ENCODE measurements around the gene TBC1D10B.
"Not testable (repeated sequence)": the region's sequence is repeated elsewhere in the genome, so short reads cannot be mapped to it uniquely, and the experiment has no call there.

TBC1D10B gene

DNA sequence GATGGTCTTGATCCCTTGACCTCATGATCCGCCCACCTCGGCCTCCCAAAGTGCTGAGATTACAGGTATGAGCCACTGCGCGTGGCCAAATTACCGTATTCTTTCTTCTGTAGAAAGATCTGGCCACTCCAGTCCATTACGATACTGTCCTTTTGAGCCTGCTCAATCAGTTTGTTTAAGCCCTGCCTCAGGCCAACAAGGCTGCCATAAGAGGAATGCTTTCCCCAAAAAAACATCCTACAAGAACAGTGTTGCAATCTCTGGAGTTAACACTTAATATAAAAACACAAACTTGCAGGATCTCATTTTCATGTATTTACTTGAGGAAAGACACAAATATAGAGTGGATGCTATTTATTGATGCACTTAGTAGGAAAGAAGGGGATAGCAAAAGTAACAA is 46.1 kb downstream of the TBC1D10B start:
- not testable (repeated sequence) for DNase-seq

- not testable (repeated sequence) for DNase-seq
Observed at GRCh38 chr16:30318647-30319046, 51.6 kb downstream of the TBC1D10B start.

DNA sequence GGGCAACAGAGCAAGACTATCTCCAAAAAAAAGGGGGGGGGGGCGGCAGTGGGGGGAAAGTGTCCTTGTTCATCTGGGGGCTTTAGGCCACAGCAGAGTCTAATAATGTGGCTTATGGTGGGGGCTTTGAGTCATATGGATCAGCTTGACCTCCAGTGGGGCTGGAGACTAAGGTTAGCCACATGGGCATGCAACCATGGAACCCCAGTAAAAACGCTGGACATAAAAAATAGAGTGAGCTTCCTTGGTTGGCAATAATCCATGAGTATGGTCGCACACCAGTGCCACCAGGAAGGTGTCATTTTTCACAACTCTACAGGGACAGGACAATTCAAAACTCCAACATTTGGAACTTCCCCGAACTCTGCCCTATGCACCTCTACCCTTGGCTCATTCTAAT is 59.4 kb downstream of the TBC1D10B start:
- not testable (repeated sequence) for DNase-seq

DNA sequence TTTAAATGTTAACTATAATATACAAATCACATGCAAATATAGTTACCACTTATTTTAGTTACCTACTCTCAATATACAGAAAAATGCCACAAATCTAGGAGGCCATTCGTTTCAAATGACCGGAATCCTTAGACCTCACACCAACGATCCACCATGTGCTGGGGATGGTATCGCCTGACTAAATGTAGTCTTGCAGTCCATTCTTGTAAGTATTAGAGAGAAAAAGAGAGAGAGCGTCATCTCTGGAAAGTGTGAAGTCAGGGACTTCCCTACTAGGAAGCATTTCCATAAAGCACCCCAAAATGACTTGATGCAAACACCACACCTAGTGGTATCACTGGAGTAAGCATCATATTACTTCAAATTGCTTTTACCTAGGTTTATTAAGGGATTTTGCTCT is 61.0 kb downstream of the TBC1D10B start:
- not testable (repeated sequence) for DNase-seq
